G401 (cell line): ENCODE data around the gene PHLDA1. TPM values are rescaled to one million over a fixed set of nuclear protein-coding genes. Genes with fewer than 3 reads are reported as not detected.

Source experiments
- DNase-seq: peaks from one replicate; pipeline ENCODE4 v3.0.0-alpha.2; 2015; ENCODE audit warnings: low spot score
- in situ Hi-C: cut with HindIII; loops from 2 replicates; pipeline ENCODE4 v1.10.0; 2016; ENCODE audit warnings: low sequenced_read_pairs, mixed read lengths
- total RNA-seq: library from RNA; depleted of rRNA; stranded (reverse); fragments of >200 nt; shearing (Covaris generic); gene quantifications from 2 replicates; pipeline ENCODE4 v1.2.3, GENCODE V29; 2014

The PHLDA1 gene
- total RNA-seq, 1 experiment from 2014 or later: 3.7 TPM

- in situ Hi-C loops: no loop called here
- no peak for DNase-seq
These were observed 9.8 kb upstream of the PHLDA1 start for GRCh38 chr12:76041406-76041805.

GRCh38 chr12:76040461-76040860 lies 8.9 kb upstream of the PHLDA1 start:
- in situ Hi-C loops: no loop called here
- DNase-seq: no peak

- in situ Hi-C loops: no loop called here
- DNase-seq: no peak
These were observed 6.6 kb upstream of the PHLDA1 start for GRCh38 chr12:76038176-76038575.

- in situ Hi-C loops: no loop called here
- peak; percentile 82 for DNase-seq
These were observed 5.8 kb upstream of the PHLDA1 start for GRCh38 chr12:76037130-76038103.

GRCh38 chr12:76035045-76035444 lies 3.5 kb upstream of the PHLDA1 start:
- no peak for DNase-seq
- in situ Hi-C loops: no loop called here

GRCh38 chr12:76033081-76034011 lies 1.8 kb upstream of the PHLDA1 start:
- DNase-seq: no peak
- in situ Hi-C loops: no loop called here

GRCh38 chr12:76032043-76032981 lies 736 bp upstream of the PHLDA1 start:
- in situ Hi-C loops: no loop called here
- peak; percentile 61 for DNase-seq

- no peak for DNase-seq
- in situ Hi-C loops: no loop called here
These were observed 529 bp downstream of the PHLDA1 start for GRCh38 chr12:76031081-76031413.

GRCh38 chr12:76030341-76031080 lies 1.1 kb downstream of the PHLDA1 start:
- in situ Hi-C loops: no loop called here

GRCh38 chr12:76029982-76030340 lies 1.6 kb downstream of the PHLDA1 start:
- peak; percentile 25 for DNase-seq
- in situ Hi-C loops: no loop called here

More at GRCh38 chr12:76030341-76031080, 1.1 kb downstream of the PHLDA1 start:
- peak; percentile 66 for DNase-seq

GRCh38 chr12:76028571-76029277 lies 2.9 kb downstream of the PHLDA1 start:
- DNase-seq: no peak
- in situ Hi-C loops: no loop called here

- no peak for DNase-seq
- in situ Hi-C loops: no loop called here
These were observed 4.9 kb downstream of the PHLDA1 start for GRCh38 chr12:76026643-76027063.

- in situ Hi-C loops: no loop called here
- no peak for DNase-seq
These were observed 5.7 kb downstream of the PHLDA1 start for GRCh38 chr12:76025601-76026575.

- in situ Hi-C loops: no loop called here
- no peak for DNase-seq
These were observed 6.5 kb downstream of the PHLDA1 start for GRCh38 chr12:76024942-76025600.

GRCh38 chr12:76024102-76024781 lies 7.3 kb downstream of the PHLDA1 start:
- DNase-seq: no peak
- in situ Hi-C loops: no loop called here
